Left ventricle myocardium inferior (tissue), 1 donor: ENCODE results near the gene METTL5. TPM values are rescaled to one million over a fixed set of nuclear protein-coding genes. Genes with fewer than 3 reads are reported as not detected.
A peak's percentile ranks its signal among the peaks of the same experiment; 100 is the strongest.
"Not testable (repeated sequence)": the region's sequence is repeated elsewhere in the genome, so short reads cannot be mapped to it uniquely, and the experiment has no call there.

Experiments
- DNase-seq: peaks from one replicate; pipeline ENCODE4 v3.0.0-alpha.2; 2020
- H3K27ac ChIP-seq: fragments of 200-600 bp; replicated peaks from 2 replicates; pipeline ENCODE4 v1.8.0; 2021
- H3K27me3 ChIP-seq: fragments of 200-600 bp; 2 replicates; pipeline ENCODE4 v1.8.0; 2021; ENCODE audit warnings: low read depth
- H3K36me3 ChIP-seq: fragments of 200-600 bp; 2 replicates; pipeline ENCODE4 v1.8.0; 2021
- H3K4me1 ChIP-seq: fragments of 200-600 bp; 2 replicates; pipeline ENCODE4 v1.8.0; 2021
- H3K4me3 ChIP-seq: fragments of 200-600 bp; 2 replicates; pipeline ENCODE4 v1.8.0; 2021; ENCODE audit warnings: mild to moderate bottlenecking, moderate library complexity
- H3K9me3 ChIP-seq: fragments of 200-600 bp; replicated peaks from 2 replicates; pipeline ENCODE4 v1.8.0; 2021
- CTCF ChIP-seq: fragments of 200-600 bp; IDR thresholded peaks from 2 replicates; pipeline ENCODE4 v1.8.0; 2021; ENCODE audit warnings: antibody characterized with exemption, mild to moderate bottlenecking, borderline replicate concordance
- intact Hi-C: fragments of 100-400 bp; cut with micrococcal nuclease; formaldehyde crosslinking; loops from one replicate; pipeline ENCODE4 v1.11.0; 2022
- total RNA-seq: library from RNA; stranded (reverse); fragmentation: NEBNext Ultra II Directional; extraction: Animal tissue kit (Norgen Biotek cat#: 25700); gene quantifications from one replicate; pipeline ENCODE4 v1.2.1, GENCODE V29; 2021
- donor health status: DM: no; HTN: yes; CAD: no; lungs with severe emphysema.

Gene METTL5
- total RNA-seq, 1 donor from 2014 or later, result 60.4 TPM

GRCh38 chr2:169822785-169823392, 1.8 kb downstream of the METTL5 start:
- H3K4me3 ChIP-seq, result peak overlapping the region; percentile 12
- H3K4me1 ChIP-seq, result peaks cover 49% of the 10 kb centered on the region
- no peak for DNase-seq
- intact Hi-C loops, result no loop called here
- peaks cover 14% of the 10 kb centered on the region for H3K36me3 ChIP-seq
- no peaks in the 10 kb centered on the region for H3K9me3 ChIP-seq
- H3K27me3 ChIP-seq, result no peaks in the 10 kb centered on the region
- TF ChIP-seq CTCF, result no peak
- peak overlapping the region; percentile 4 for H3K27ac ChIP-seq

GRCh38 chr2:169822036-169822435, 2.7 kb downstream of the METTL5 start:
- H3K4me1 ChIP-seq, result peaks cover 44% of the 10 kb centered on the region
- TF ChIP-seq CTCF, result no peak
- H3K27me3 ChIP-seq, result no peaks in the 10 kb centered on the region
- H3K27ac ChIP-seq, result no peak overlapping the region
- no peak for DNase-seq
- H3K36me3 ChIP-seq, result peaks cover 22% of the 10 kb centered on the region
- H3K4me3 ChIP-seq, result no peak overlapping the region
- intact Hi-C loops, result no loop called here
- H3K9me3 ChIP-seq, result peaks cover 4% of the 10 kb centered on the region

GRCh38 chr2:169820101-169820500, 4.6 kb downstream of the METTL5 start:
- H3K27me3 ChIP-seq, intact Hi-C loops, H3K9me3 ChIP-seq, DNase-seq, H3K27ac ChIP-seq, H3K4me3 ChIP-seq: not testable (repeated sequence)
- Histone ChIP-seq H3K4me1 (peaks cover 33% of the 10 kb centered on the region), H3K36me3 (peaks cover 41% of the 10 kb centered on the region)

GRCh38 chr2:169819106-169819505, 5.6 kb downstream of the METTL5 start:
- intact Hi-C loops, result no loop called here
- H3K36me3 ChIP-seq, result peaks cover 49% of the 10 kb centered on the region
- no peak overlapping the region for H3K27ac ChIP-seq
- no peak for TF ChIP-seq CTCF
- no peak for DNase-seq
- no peaks in the 10 kb centered on the region for H3K27me3 ChIP-seq
- H3K9me3 ChIP-seq, result peaks cover 4% of the 10 kb centered on the region
- peaks cover 24% of the 10 kb centered on the region for H3K4me1 ChIP-seq
- no peak overlapping the region for H3K4me3 ChIP-seq

- Histone ChIP-seq H3K36me3 (peaks cover 58% of the 10 kb centered on the region), H3K27ac (no peak overlapping the region), H3K27me3 (no peaks in the 10 kb centered on the region), H3K9me3 (peaks cover 4% of the 10 kb centered on the region), H3K4me3 (no peak overlapping the region), H3K4me1 (peaks cover 15% of the 10 kb centered on the region)
- TF ChIP-seq CTCF, result no peak
- no peak for DNase-seq
- intact Hi-C loops, result no loop called here
These were observed 6.5 kb downstream of the METTL5 start for GRCh38 chr2:169818241-169818640.

GRCh38 chr2:169817369-169817768, 7.3 kb downstream of the METTL5 start:
- peaks cover 67% of the 10 kb centered on the region for H3K36me3 ChIP-seq
- H3K4me1 ChIP-seq, H3K27ac ChIP-seq, H3K27me3 ChIP-seq, DNase-seq, H3K9me3 ChIP-seq, intact Hi-C loops, H3K4me3 ChIP-seq: not testable (repeated sequence)

GRCh38 chr2:169816961-169817360, 7.7 kb downstream of the METTL5 start:
- H3K4me1 ChIP-seq, H3K4me3 ChIP-seq, DNase-seq, intact Hi-C loops, H3K9me3 ChIP-seq, H3K27ac ChIP-seq, H3K27me3 ChIP-seq: not testable (repeated sequence)
- H3K36me3 ChIP-seq, result peaks cover 71% of the 10 kb centered on the region
